CD4-positive, alpha-beta T cell treated with Interleukin-4 for 1 hour (primary cell): ENCODE data around the gene CACNG5.

Experiments used
- DNase-seq, 2 donors: peaks; one replicate each; pipeline ENCODE4 v3.0.0-alpha.2; 2020 to 2022

Gene CACNG5

DNA sequence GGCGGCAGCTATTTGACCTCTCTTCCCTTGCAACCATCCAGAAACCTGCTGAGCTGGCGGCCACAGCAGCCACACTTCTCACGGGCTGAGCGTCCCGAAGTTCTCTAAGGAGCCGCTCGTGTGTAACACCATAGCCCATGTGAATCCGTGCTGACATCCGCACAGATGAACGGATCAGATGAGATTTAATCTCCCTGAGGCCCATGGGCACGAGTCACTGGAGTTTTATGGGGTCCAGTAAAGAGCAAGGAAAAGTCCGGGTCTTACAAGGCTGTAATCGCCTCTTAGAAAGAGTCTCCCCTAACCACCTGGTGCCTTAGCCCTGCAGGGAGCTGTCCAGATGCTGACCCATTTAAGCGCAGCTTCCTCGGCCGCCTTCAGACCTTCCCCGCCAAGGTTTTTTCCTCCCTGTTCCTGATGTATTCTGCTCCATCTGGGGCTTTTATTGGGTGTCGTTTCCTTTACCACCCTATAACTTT, 5.5 kb upstream of the CACNG5 start:
- no peak for DNase-seq

- no peak for DNase-seq
These were observed 5.0 kb upstream of the CACNG5 start for GRCh38 chr17:66829883-66830282.

- no peak for DNase-seq
These were observed 4.5 kb upstream of the CACNG5 start for GRCh38 chr17:66830451-66830850.

DNA sequence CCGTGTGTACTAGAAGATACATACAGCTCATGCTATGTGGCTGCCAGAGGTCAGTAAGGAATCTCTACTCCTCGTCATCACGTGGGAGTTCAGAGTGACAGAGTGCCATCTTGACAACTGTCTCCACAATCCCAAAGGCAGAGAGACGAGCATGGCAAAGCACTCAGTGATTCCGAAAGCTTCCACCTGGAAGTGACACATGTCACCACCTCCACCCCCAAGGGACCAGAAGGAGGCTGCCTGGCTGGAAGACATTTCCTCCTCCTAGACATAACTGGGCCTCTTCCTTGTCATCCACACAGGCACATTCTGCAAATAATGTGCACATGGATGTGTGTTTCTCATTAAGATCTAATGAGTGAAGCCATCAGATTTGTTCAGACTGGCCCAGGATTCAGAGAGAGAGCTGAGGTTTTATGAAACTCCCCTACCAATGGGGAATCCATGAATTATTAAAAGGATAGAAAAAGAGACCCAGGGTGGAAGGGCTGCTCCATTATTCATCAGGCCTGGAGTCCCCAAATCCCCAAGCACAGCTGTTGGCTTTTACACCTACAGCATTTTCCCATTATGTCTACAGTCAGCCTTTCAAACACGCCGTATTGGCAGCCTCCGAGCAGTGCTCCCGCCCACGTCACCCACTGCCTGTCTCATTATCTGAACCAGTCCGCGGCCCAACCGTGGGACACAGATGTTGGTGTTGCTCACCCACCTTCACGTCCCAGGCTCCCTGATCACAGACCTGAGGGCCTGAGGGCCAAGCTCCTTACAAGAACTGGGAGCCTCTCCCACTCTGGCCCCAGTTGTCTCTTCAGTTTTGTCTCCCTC, 3.3 kb upstream of the CACNG5 start:
- no peak for DNase-seq

GRCh38 chr17:66833201-66833600, 1.7 kb upstream of the CACNG5 start:
- DNase-seq: no peak

DNA sequence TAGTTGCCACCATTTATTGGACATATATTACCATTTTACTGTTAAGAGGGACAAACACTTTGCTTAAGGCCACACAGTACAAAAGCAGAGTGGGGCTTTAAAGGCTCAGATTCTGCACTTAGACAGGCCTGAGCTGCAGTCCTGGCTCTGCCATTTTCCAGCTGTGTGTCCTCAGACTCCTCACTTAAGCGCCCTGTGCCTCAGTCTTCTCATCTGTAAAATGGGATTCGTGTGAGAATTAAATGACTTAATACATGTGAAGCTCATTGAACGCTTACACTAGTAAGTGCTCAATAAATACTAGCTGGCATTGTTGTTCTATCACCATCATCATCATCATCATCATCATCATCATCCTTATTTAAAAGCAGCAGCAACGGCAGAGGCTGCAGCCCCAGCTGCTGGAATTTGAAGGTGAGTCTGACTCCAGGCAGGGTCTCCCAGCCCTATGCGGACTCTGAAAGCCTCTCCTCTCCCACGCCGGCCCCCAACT, 445 bp upstream of the CACNG5 start:
- DNase-seq: no peak

- no peak for DNase-seq
These were observed 559 bp downstream of the CACNG5 start for GRCh38 chr17:66835476-66835875.

DNA sequence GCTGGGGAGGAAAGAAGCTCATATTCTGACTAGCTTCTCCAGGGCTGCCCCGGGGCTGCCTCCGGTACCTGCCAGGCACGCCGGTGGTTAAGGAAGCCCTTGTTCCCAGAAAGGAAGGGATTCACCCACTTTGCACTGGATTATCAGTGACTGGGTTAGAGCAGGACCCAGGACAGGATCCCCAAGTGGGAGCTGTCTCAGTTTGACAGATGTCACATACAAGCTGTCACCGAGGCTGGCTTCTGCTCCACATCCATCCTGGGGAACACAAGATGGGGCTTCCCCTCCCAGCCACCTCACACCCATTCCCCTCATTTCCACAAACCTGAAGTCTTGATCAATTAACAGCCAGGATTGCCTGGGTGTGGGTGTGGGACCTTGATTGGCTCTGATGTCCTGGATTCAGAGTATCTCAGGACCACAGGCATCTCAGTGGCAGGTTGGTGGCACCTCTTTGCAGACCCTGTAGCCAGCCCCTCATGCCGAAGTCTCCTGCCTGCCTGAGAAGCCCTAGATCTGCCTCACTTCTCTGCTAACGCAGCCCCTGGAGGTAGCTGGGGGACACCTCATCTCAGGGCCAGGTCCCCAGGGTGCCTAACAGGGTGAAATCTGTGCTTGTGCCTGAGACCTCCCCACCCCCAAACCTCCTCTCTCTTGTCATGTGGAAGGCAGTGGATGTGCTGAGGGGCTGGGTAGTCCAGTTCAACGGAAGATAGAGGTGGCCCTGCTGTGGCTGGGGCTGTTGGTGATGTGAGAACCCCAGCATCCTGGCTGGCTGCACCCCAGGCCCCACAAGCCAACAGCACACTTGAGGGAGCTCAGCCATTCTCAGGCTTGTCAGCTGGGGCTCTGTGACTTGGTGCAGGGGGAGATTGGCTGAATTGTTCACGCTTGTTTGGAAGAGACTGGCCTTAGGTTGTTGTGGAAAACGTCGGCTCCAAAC, 1.4 kb downstream of the CACNG5 start:
- no peak for DNase-seq

GRCh38 chr17:66837226-66837625, 2.3 kb downstream of the CACNG5 start:
- no peak for DNase-seq

DNA sequence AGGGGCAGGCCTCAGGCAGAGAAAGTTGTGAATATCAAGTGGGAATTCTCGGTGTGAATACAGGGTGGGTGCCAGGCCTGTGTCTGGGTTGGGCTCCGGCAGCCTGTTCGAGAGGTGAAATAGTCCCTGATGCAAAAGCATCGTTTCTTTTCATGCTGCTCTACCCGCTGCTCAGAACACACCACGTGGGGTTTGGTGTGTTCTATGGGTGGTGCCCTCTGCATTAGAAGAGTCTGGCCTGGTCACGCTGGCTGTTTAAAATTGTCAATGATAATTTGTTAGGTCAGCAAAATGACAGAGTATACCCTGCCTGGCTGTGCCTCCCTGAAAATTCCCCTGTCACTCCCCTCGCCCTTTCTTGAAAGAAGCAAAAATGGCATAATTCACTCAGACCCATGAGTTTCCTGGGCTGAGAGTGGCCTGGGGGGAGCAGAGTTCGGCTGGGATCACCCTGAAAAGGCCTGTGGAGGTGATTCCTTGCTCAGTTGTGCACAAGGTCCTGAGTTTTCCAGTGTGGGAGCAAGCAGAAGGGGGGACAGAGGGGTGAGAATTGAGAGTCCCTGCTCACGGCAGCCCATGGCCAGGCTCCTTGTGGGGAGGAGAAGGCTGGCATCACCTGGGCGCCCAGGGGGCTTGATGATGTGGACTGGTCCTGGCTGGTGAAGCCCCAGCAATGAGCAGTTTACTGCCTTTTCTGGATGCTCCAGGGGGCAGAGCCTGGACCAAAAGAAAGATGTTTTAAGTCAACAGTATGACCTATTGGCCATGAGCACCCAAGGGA, 3.2 kb downstream of the CACNG5 start:
- DNase-seq: no peak

DNA sequence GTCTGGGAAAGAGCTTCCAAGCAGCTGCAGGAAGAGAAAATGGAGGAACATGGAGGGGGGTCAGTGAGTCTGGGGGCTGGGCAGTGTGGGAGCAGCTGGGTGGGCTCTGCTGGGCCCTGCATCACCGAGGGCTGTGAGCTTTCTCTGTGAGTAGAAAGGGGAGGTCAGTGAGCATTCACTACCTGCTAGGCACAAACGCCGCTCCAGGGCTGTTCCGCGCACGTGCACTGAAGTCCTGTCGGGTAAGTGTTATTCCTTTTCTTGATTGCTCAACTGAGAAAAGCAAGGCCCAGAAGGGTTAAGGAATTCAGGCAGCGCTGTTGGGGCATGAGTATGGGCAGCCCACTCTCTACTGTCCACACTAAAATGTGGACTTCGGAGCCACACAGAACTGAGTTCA, 4.7 kb downstream of the CACNG5 start:
- DNase-seq: no peak

DNA sequence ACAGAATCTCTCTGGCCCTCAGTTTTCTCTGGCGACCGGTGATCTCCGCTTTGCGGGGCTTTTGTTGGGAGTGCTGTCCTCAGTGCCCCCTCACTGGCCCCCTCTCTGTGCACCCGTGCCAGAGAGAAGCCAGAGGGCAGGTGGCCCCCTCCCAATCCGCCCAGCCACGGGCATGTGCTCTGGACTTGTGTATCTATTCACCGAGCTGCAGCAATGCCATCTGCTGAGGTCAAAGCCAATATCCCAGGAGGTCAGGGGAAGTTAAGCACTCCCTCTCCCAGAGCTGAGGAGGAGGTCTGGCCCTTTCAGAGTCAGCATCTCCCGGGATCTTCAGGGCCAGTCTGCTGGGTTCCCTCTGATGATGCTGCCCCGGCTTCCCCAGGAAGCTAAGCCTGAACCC, 5.1 kb downstream of the CACNG5 start:
- DNase-seq: no peak

DNA sequence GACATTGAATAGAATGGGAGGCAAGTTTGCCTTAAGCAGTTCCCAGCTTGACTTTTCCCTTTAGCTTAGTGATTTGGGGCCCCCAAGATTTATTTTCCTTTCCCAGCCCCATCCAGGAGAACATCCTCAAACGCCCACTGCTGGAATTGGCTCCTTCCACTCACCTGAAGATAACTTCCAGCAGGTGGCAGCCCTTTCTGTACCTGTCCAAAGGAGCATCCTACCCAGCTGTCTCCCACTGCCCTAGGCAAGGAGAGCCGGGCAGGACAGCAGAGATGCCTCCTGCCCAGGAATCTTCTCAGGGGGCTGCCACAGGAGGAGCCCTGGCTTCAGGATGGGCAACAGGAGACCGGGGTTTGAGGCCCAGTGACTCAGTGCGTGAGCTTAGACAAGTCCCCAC, 6.4 kb downstream of the CACNG5 start:
- no peak for DNase-seq

- no peak for DNase-seq
These were observed 6.8 kb downstream of the CACNG5 start for GRCh38 chr17:66841744-66842143.

GRCh38 chr17:66842505-66842904, 7.6 kb downstream of the CACNG5 start:
- DNase-seq: no peak

GRCh38 chr17:66842959-66843358, 8.0 kb downstream of the CACNG5 start:
- no peak for DNase-seq

DNA sequence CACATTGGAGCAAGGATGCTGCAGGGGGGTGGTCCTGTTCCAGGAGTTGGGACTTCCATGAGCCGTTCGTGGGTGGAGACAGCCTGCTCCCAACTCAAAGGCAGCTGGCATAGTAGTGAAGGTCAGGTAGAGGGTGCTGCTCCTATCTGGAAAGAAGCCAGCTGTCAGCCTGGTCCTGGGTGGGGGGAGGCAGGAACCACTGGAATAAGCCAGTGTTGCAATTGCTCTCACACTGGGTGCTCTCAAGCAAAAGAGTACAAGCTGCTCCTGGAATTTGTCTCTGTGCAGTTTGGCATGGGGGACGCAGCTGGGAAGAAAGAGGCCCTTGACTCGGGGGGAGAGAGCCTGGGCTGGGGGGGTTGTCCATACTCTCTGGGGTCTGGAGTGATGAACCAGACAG, 8.7 kb downstream of the CACNG5 start:
- no peak for DNase-seq

DNA sequence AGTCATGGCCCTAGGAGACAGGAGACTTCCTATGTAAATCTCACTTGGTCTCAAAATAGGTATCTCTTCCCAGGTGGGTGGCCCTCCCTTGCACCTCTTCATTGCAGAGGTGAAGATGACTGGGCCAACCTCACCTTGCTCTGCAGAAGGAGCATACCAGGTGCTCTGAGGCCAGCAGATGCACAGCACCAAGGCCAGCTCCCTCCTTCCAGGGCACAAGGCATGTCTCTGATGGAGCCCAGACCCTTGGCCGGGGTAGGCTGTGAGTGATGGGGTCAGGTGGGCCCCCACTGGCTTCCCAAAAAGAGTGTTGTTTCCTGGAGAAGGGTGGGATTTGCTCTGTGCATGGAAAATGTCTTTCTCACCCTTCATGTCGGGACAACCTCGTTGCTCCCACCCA, 12.8 kb downstream of the CACNG5 start:
- no peak for DNase-seq

DNA sequence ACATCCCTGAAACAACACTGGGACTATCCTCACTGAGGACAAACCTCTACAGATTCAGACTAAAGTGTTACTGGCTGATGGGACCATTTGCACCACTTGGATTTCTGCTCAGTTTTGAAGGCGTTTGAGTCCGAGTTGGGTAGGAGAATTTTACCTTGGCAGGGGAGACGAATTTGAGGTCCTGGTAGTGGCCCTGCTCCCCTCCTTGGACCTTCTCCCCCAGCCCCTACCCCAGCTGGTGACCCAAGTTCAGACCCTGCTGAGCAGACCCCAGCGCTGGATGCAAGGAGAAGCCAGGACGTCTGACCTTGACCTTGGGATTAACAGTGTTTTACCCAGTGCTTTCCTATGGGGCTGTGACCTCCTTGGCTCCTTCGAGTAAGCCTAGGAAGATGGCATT, 13.6 kb downstream of the CACNG5 start:
- DNase-seq: no peak

DNA sequence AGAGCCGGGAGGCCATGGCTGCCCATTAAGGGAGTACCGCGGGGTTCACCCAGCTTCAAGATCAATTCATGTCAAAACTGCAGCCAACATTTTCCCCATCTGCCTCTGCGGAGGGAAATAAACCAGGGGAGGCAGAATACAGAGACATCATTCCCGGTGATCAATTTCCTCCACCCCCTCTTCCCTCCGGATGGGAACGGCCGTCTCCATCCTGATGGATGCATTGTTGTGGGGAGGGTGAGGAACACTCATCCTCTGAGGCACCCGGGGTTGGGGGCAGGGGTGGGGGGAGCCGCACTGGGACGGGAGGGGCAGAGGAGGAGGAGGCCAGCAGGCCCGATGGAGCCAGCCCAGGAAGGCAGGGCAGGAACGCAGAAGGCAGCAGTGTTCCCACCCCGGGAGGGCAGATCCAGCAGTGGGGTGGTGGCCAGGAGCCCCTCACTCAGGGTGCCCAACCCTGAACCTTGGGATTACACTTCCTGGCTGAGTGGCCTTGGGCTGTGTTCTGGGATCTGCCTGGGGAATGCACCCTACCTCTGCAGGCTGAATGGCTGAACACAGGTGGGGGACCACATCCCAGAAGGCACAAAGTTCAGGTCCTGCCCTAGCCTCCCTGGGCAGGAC, 14.2 kb downstream of the CACNG5 start:
- no peak for DNase-seq

GRCh38 chr17:66849851-66850580, 15.1 kb downstream of the CACNG5 start:
- DNase-seq: no peak

GRCh38 chr17:66850692-66851091, 15.8 kb downstream of the CACNG5 start:
- DNase-seq: no peak
